HCT116 (cell line): ENCODE measurements around the gene LTBP1. TPM values are rescaled to one million over a fixed set of nuclear protein-coding genes. Genes with fewer than 3 reads are reported as not detected.

Experiments used
- ATAC-seq: fragments of 200-7000 bp; cut with Tn5 transposase; 2 replicates; pipeline ENCODE4 v1.9.1; 2020; ENCODE audit warnings: mild to moderate bottlenecking, moderate library complexity
- BruUV-seq: library from RNA; stranded (reverse); fragments of 400-500 nt; replicated peaks from 2 replicates; lab custom pipeline; 2021; lab: Mats Ljungman, UMichigan
- CTCF ChIA-PET: fragments of 300-600 bp; sonication (Branson Sonifier 250); formaldehyde crosslinking; loops from one replicate; lab custom pipeline; 2021; ENCODE audit warnings: antibody characterized with exemption; lab: Charles Lee
- POLR2A ChIA-PET: fragments of 300-600, 350-600 bp; sonication (Branson Sonifier 250); formaldehyde crosslinking; loops from one replicate; lab custom pipeline; 2021; ENCODE audit warnings: antibody characterized with exemption; lab: Charles Lee
- RAD21 ChIA-PET, 2 experiments: fragments of 300-600 bp; sonication (Branson Sonifier 250); formaldehyde crosslinking; loops; one replicate each; lab custom pipeline; 2023; ENCODE audit warnings: low total read pairs in 2 of 2; ENCODE audit not compliant: uncharacterized antibody in 2 of 2, unreplicated experiment in 2 of 2, low non-redundant PET in 1 of 2; lab: Charles Lee
- DNase-seq: peaks from one replicate; pipeline ENCODE4 v3.0.0-alpha.2; 2010; ENCODE audit warnings: low read depth, low spot score
- H2AFZ ChIP-seq: fragments of 200-600 bp; shearing (Covaris generic), sonication (generic); 2 replicates; pipeline ENCODE4 v1.6.1; 2017; ENCODE audit warnings: low read depth, mixed run types, mixed read lengths, antibody characterized with exemption, low read length; ENCODE audit not compliant: poor library complexity, severe bottlenecking
- H3K27ac ChIP-seq: 2 replicates; pipeline ENCODE4 v1.5.1; 2012; ENCODE audit warnings: low read depth, low read length
- H3K27me3 ChIP-seq: fragments of 200-600 bp; sonication (generic); 2 replicates; pipeline ENCODE4 v1.6.1; 2016; ENCODE audit warnings: mixed run types, low read length, mixed read lengths; ENCODE audit not compliant: insufficient read depth
- H3K36me3 ChIP-seq, 2 experiments: fragments of 200-500 bp in 1 of 2; fragments of 200-600 bp in 1 of 2; sonication (Bioruptor generic) in 1 of 2; sonication (generic) in 1 of 2; 2 replicates each; pipeline versions ENCODE4 v1.5.1 to v1.6.1; 2014 to 2016; ENCODE audit warnings: low read length in 2 of 2, inconsistent platforms in 1 of 2, mixed read lengths in 1 of 2, mixed run types in 1 of 2; ENCODE audit not compliant: insufficient read depth in 2 of 2, control insufficient read depth in 1 of 2
- H3K4me1 ChIP-seq, 2 experiments: fragments of 200-600 bp in 1 of 2; sonication (generic) in 1 of 2; 2 replicates each; pipeline versions ENCODE4 v1.5.1 to v1.6.1; 2012 to 2017; ENCODE audit warnings: low read length in 2 of 2, inconsistent platforms in 1 of 2, mild to moderate bottlenecking in 1 of 2, mixed read lengths in 1 of 2, mixed run types in 1 of 2, moderate library complexity in 1 of 2; ENCODE audit not compliant: insufficient read depth in 2 of 2, control insufficient read depth in 1 of 2
- H3K4me2 ChIP-seq: fragments of 200-600 bp; sonication (generic); 2 replicates; pipeline ENCODE4 v1.6.1; 2017; ENCODE audit warnings: mixed run types, low read length, mixed read lengths
- H3K4me3 ChIP-seq, 2 experiments: fragments of 200-600 bp in 1 of 2; sonication (generic) in 1 of 2; replicated peaks in 1 of 2; 2 replicates each; pipeline ENCODE4 v1.5.1; 2011 to 2016; ENCODE audit warnings: low read length in 2 of 2, control low read depth in 1 of 2, low read depth in 1 of 2, mild to moderate bottlenecking in 1 of 2, mixed read lengths in 1 of 2, mixed run types in 1 of 2
- H3K79me2 ChIP-seq: fragments of 200-600 bp; sonication (generic); 2 replicates; pipeline ENCODE4 v1.6.1; 2017; ENCODE audit warnings: mild to moderate bottlenecking, mixed run types, low read length, moderate library complexity, mixed read lengths; ENCODE audit not compliant: insufficient read depth
- H3K9ac ChIP-seq: fragments of 200-600 bp; sonication (generic); 2 replicates; pipeline ENCODE4 v1.6.1; 2016; ENCODE audit warnings: low read length, mixed read lengths
- H3K9me2 ChIP-seq: fragments of 200-600 bp; sonication (generic), shearing (Covaris generic); 2 replicates; pipeline ENCODE4 v1.6.1; 2017; ENCODE audit warnings: mixed run types, mild to moderate bottlenecking, moderate library complexity; ENCODE audit not compliant: insufficient read depth
- H3K9me3 ChIP-seq, 2 experiments: fragments of 200-500 bp in 1 of 2; fragments of 200-600 bp in 1 of 2; sonication (Bioruptor generic) in 1 of 2; sonication (generic) in 1 of 2; 2 replicates each; pipeline ENCODE4 v1.6.1; 2014 to 2017; ENCODE audit warnings: low read length in 2 of 2, mixed read lengths in 2 of 2, inconsistent platforms in 1 of 2, low read depth in 1 of 2, mild to moderate bottlenecking in 1 of 2, mixed run types in 1 of 2, moderate library complexity in 1 of 2; ENCODE audit not compliant: control insufficient read depth in 1 of 2, insufficient read depth in 1 of 2
- H4K20me1 ChIP-seq: fragments of 200-600 bp; sonication (generic), shearing (Covaris generic); 2 replicates; pipeline ENCODE4 v1.6.1; 2017; ENCODE audit warnings: mixed run types, mild to moderate bottlenecking, moderate library complexity; ENCODE audit not compliant: insufficient read depth
- ATF3 ChIP-seq: IDR thresholded peaks from 2 replicates; pipeline ENCODE4 v1.6.1; 2012
- CEBPB ChIP-seq: IDR thresholded peaks from 2 replicates; pipeline ENCODE4 v1.6.1; 2012; ENCODE audit warnings: low read depth
- EGR1 ChIP-seq: IDR thresholded peaks from 2 replicates; pipeline ENCODE4 v1.6.1; 2012; ENCODE audit warnings: low read depth
- ELF1 ChIP-seq: IDR thresholded peaks from 2 replicates; pipeline ENCODE4 v1.6.1; 2012; ENCODE audit warnings: low read depth, borderline replicate concordance
- EZH2 ChIP-seq: fragments of 200-600 bp; sonication (generic); IDR thresholded peaks from 2 replicates; pipeline ENCODE4 v1.6.1; 2017; ENCODE audit warnings: antibody characterized with exemption, mixed run types
- EZH2phosphoT487 ChIP-seq: fragments of 200-600 bp; IDR thresholded peaks from 2 replicates; pipeline ENCODE4 v1.6.1; 2018; ENCODE audit warnings: antibody characterized with exemption, borderline replicate concordance
- FOSL1 ChIP-seq: IDR thresholded peaks from 2 replicates; pipeline ENCODE4 v1.6.1; 2012; ENCODE audit warnings: low read depth
- JUND ChIP-seq: IDR thresholded peaks from 2 replicates; pipeline ENCODE4 v1.6.1; 2012
- POLR2AphosphoS5 ChIP-seq: IDR thresholded peaks from 2 replicates; pipeline ENCODE4 v1.6.1; 2011; ENCODE audit warnings: mild to moderate bottlenecking, low read depth, low read length, moderate library complexity
- REST ChIP-seq: IDR thresholded peaks from 2 replicates; pipeline ENCODE4 v1.6.1; 2012; ENCODE audit warnings: low read depth
- SIN3A ChIP-seq: IDR thresholded peaks from 2 replicates; pipeline ENCODE4 v1.6.1; 2012; ENCODE audit warnings: low read depth
- TCF7L2 ChIP-seq: IDR thresholded peaks from 2 replicates; pipeline ENCODE4 v1.7.0; 2011; ENCODE audit warnings: borderline replicate concordance, inconsistent platforms; ENCODE audit not compliant: insufficient read depth, insufficient read length; ENCODE audit errors: extremely low read depth
- YY1 ChIP-seq: IDR thresholded peaks from 2 replicates; pipeline ENCODE4 v1.6.1; 2011; ENCODE audit warnings: low read length, low read depth, moderate library complexity, mild to moderate bottlenecking; ENCODE audit not compliant: insufficient replicate concordance; ENCODE audit errors: extremely low read depth
- ZFX ChIP-seq: fragments of 450-650 bp; IDR thresholded peaks from 2 replicates; pipeline ENCODE4 v1.6.1; 2017
- intact Hi-C: fragments of 100-400 bp; cut with micrococcal nuclease; formaldehyde crosslinking; loops from 2 replicates; pipeline ENCODE4 v1.10.0; 2022
- total RNA-seq: library from RNA; stranded (reverse); gene quantifications from one replicate; pipeline ENCODE4 v1.2.1, GENCODE V29; 2021; ENCODE audit not compliant: unreplicated experiment

LTBP1 gene
- total RNA-seq, 1 experiment from 2014 or later: 5.1 TPM

- H3K27ac ChIP-seq: no peak overlapping the region
- intact Hi-C loops: no loop called here
- no peak for DNase-seq
Measured at GRCh38 chr2:33071591-33071990, 124.8 kb downstream of the LTBP1 start.

More at GRCh38 chr2:33071591-33071990, 124.8 kb downstream of the LTBP1 start:
- ChIA-PET POLR2A (no interaction called here), RAD21 (no interaction called here), CTCF (no interaction called here)
- Histone ChIP-seq H3K4me2 (0 out of 2 replicates have a peak overlapping the region, but pooled peaks have one; percentile 58), H3K36me3 (no peaks in the 10 kb centered on the region), H3K9ac (no peak overlapping the region), H4K20me1 (no peaks in the 10 kb centered on the region), H3K9me2 (no peaks in the 10 kb centered on the region), H3K27me3 (no peaks in the 10 kb centered on the region), H2AFZ (no peak overlapping the region), H3K4me3 (no peak overlapping the region), H3K79me2 (no peaks in the 10 kb centered on the region), H3K9me3 (no peaks in the 10 kb centered on the region), H3K4me1 (peaks cover 14 to 49% of the 10 kb centered on the region in 2 experiments)
- TF ChIP-seq YY1: no peak
- no peak for TF ChIP-seq CEBPB
- no peak for TF ChIP-seq TCF7L2
- TF ChIP-seq FOSL1: no peak
- no peak for TF ChIP-seq EZH2phosphoT487
- TF ChIP-seq ATF3: no peak
- no peak for TF ChIP-seq ELF1
- TF ChIP-seq EGR1: no peak
- TF ChIP-seq POLR2AphosphoS5: no peak
- no peak for TF ChIP-seq SIN3A
- no peak for TF ChIP-seq EZH2
- no peak for TF ChIP-seq ZFX
- TF ChIP-seq REST: no peak
- no peak for TF ChIP-seq JUND
- BruUV-seq: no TSS peak
- no peak for ATAC-seq
